Thyroid gland (tissue), 4 donors: Measurements from ENCODE around the gene C10orf62.

Source experiments
- CTCF ChIP-seq, 6 experiments: fragments of 200-600 bp in 3 of 6; fragments of 450-650 bp in 3 of 6; sonication (generic) in 3 of 6; IDR thresholded peaks; one replicate each; pipeline ENCODE4 v1.5.1; 2016 to 2019; ENCODE audit warnings: antibody characterized with exemption in 6 of 6, mild to moderate bottlenecking in 2 of 6, inconsistent platforms in 1 of 6, moderate library complexity in 1 of 6
- POLR2A ChIP-seq, 2 donors: fragments of 450-650 bp; IDR thresholded peaks; one replicate each; pipeline ENCODE4 v1.6.1; 2017; ENCODE audit warnings: antibody characterized with exemption in 2 of 2, mild to moderate bottlenecking in 2 of 2, moderate library complexity in 1 of 2

DNA sequence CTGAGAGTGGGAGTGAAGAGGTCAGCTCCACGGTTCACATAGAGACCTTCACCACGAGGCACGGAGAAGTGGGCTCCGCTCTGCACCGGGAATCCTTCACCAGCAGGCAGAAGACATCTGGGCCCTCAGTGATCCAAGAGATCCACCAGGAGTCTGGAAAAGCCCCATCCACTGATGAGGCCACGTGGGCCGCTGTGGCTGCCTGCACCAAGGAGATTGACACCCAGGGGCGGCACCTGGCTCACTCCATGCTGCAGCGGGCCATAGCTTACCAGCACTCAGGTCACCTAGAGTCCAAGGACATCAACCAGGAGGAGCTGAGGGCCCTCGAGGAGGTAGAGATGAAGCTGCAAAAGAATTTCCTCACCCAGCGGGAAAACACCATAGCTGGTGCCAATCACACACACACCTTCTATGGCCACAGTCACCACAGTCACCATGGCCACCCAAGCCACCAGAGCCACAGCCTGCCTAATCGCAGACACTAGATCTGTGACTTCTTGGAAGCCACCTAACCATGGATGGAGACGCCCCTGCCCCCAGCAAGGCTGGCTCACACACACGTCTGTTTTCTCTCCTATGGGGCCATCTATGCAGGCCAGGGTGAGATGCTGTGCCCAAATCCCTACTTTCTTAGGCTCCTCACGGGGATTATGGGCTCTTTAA, 694 bp downstream of the C10orf62 start:
- TF ChIP-seq POLR2A (IDR thresholded peaks at IDR 0.05) (no peak), CTCF (IDR thresholded peaks at IDR 0.05) (no peak)
